GM21723 (cell line): ENCODE data around the gene SF3B6.
"Not testable (repeated sequence)": the region's sequence is repeated elsewhere in the genome, so short reads cannot be mapped to it uniquely, and the experiment has no call there.

Source experiments
- ATAC-seq: cut with Tn5 transposase; IDR thresholded peaks from one replicate; pipeline ENCODE4 v1.9.1; 2021; ENCODE audit warnings: mild to moderate bottlenecking, moderate library complexity; ENCODE audit not compliant: unreplicated experiment

The SF3B6 gene

GRCh38 chr2:24054366-24055010, 21.6 kb downstream of the SF3B6 start:
- no peak for ATAC-seq

DNA sequence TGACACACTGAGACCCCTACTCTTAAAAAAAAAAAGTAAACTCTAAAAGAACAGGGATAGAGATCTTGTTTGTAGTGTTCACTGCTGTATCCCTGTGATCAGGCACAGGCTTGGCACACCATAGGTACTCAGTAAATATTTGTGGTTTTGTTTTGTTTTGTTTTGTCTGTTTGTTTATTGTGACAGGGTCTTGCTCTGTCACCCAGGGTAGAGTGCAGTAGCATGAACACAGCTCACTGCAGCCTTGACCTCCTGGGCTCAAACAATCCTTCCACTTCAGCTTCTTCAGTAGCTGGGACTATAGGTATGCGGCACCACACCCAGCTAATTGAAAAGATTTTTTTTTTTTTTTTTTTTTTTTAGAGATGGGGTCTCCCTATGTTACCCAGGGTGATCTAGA, 23.2 kb downstream of the SF3B6 start:
- no peak for ATAC-seq

GRCh38 chr2:24051833-24052232, 24.3 kb downstream of the SF3B6 start:
- ATAC-seq: no peak

DNA sequence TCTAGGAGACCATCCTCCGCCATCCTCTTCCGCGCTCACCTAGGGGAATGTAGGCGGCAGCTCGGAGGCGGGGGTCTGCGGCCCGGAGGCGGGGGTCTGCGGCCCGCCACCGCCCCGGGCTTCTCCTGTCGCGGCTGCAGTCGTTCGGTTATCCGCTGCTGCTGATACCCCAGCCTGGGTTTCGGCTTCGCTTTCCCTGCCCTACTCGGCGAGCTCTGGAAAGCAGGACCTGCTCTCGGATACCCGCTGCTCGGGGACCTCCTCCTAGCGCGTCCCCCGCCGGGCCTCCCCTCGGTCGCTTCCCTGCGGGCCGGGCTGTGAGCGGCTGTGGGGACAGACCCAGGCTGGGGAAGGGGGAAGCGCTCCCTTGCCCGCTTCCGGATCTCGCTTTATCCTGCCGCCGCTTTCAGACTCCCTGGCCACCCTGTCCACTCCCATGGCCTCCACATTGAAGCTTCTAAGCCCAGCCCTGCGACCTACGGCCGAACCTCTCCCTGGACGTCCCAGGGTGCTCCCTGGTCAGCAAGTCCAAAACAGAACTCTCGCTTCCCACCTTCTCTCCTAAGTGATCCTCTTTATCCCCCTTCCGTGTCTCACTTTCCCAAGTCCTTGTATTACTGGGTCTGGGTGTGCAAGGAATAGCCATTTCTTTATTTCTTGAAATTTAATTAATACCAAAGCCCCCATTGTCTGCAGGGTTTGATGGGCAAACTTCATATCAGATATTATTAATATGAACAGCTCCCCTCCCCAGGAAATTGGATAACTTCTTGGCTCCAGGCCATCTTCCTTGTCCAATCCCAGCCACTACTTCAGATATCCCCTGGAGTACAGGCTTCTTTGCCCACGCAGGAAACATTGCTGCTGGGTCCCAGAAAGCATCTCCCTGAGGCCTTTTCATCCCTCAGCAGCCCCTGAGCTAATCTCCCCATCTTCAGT, 25.8 kb downstream of the SF3B6 start:
- no peak for ATAC-seq

GRCh38 chr2:24049485-24050021, 26.6 kb downstream of the SF3B6 start, which contains the start of gene FKBP1B:
FKBP1B (plus strand) TSS chr2:24049741; CDS start chr2:24049850, 109 bp downstream.
- ATAC-seq: no peak

- no peak for ATAC-seq
Observed at GRCh38 chr2:24048769-24049484, 27.2 kb downstream of the SF3B6 start.

GRCh38 chr2:24047703-24048033, 28.5 kb downstream of the SF3B6 start:
- ATAC-seq: no peak

GRCh38 chr2:24046930-24047702, 29.0 kb downstream of the SF3B6 start, which contains the start of gene WDCP:
WDCP (minus strand) TSS chr2:24047391; CDS start chr2:24039494, 7,897 bp downstream.
- ATAC-seq: peak; percentile 99

DNA sequence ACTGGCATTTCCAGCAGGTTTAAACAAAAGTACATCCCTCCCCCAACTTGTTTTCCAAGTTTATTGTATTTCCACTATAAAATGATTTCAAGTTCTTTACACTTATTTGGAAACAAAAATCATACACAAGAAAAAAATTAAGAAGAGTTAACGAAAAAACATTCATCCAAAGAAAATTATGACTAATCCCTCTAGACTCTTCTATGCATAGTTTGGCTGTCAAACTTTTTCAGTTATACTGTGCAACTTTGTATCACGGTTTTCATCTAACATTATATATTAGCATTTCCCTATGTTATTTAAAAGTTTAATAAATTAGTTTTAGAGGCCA, 29.6 kb downstream of the SF3B6 start:
- no peak for ATAC-seq

DNA sequence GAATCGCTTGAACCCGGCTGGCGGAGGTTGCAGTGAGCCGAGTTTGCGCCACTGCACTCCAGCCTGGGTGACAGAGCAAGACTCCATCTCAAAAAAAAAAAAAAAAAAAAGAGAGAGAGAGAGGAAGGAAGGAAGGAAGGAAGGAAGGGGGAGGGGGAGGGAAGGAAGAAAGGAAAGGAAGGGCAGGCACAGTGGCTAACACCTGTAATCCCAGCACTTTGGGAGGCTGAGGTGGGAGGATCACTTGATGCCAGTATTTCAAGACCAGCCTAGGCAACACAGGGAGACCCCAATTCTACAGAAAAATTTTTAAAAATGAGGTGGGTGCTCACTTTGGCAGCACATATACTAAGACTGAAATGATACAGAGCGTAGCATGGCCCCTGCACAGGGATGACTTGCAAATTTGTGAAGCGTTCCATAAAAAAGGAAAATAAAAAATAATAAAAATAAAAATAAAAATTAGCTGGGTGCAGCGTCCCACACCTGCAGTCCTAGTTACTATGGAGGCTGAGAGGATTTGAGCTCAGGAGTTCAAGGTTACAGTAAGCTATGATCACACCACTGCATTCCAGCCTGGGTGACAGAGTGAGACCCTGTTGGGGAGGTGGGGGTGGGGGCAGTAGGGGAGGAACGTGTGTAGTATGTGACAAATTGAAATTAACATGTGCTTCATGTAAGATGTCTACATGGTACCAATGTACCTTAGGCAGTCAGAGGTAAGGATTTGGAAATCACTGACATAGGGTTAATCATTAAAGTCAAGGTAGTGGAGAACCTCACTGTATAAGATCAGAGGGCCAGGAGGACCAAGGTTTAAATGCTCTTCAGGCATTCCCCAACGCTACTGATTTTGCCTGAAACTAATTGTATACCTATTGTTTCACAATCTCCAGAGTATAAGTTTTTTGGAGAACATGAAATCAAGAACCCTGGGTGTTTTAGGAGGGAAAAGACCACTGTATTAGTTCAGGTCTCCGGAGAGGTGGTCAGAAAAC, 30.3 kb downstream of the SF3B6 start:
- no peak for ATAC-seq

GRCh38 chr2:24043133-24043532, 33.0 kb downstream of the SF3B6 start:
- ATAC-seq: not testable (repeated sequence)

- no peak for ATAC-seq
Observed at GRCh38 chr2:24040511-24040910, 35.6 kb downstream of the SF3B6 start.

GRCh38 chr2:24038786-24039499, 37.2 kb downstream of the SF3B6 start:
- no peak for ATAC-seq

DNA sequence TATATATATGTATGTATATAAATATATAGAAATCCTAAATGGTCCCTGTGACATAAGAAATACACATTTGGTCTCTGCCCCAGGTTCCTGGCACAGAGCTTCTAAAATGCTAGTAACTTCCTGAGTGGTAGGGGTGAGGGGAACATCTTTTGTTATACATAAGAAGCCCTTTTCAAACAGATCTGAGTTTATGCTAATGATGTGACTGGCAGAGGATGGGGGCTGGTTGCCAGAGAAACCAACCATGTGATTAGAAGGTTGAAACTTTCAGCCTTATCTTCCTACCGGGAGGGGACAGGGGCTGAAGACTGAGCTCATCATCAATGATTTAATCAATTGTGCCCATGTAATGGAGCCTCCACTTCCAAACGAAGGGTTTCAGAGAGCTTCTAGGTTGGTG, 49.9 kb downstream of the SF3B6 start:
- ATAC-seq: no peak

DNA sequence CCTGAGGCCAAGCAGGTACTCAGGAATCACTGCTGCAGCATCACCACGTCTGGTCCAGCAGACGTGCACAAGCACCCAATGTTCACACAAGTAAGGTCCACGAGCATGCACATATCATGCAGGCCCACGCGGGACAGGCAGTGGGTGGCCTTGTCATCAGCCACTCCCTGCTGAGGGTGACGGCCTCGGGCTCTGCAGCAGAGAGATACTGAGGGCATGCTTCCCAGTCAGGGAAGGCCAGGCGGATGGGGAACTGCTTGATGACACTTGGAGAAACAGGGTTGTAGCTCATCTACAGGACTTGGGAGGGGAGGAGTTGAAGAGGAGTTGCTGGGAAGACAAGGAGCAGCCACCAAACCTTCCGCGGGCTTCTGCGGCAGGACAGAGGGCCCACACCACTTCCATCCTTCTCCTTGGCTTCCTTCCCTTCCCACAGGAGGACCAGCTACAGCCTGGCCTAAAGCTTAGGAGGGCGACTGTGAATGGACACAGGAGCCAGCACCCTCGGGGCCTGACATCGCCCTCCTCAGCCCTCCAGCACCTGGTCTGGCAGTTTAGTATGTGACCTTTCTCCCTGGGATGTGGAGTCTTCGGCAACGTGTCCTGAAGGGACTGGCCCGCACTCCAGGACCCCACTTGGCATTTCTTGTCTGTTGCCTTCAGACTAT, 51.0 kb downstream of the SF3B6 start:
- no peak for ATAC-seq

GRCh38 chr2:24024018-24024417, 52.1 kb downstream of the SF3B6 start:
- ATAC-seq: no peak

- ATAC-seq: no peak
Observed at GRCh38 chr2:24022975-24023575, 53.1 kb downstream of the SF3B6 start.
